ENCODE results near the gene SYNJ1. TPM values are rescaled to one million over a fixed set of nuclear protein-coding genes. Genes with fewer than 3 reads are reported as not detected.

Gene SYNJ1
- polyA plus RNA-seq, 3 donors, result 4.0 to 16.5 (median 8.1) TPM

- no peak overlapping the region for H3K4me3 Mint-ChIP-seq
- peaks cover 12% of the 10 kb centered on the region for H3K4me1 Mint-ChIP-seq
- no peak overlapping the region for H2AFZ ChIP-seq (ENCODE audit: insufficient read depth, low read depth, low read length, poor library complexity, severe bottlenecking)
- no peak overlapping the region for H3K27ac ChIP-seq (ENCODE audit: low read depth in 1 of 2, low read length in 2 of 2)
- H3K27ac Mint-ChIP-seq, result no peak overlapping the region
- no peak overlapping the region for H3K4me3 ChIP-seq (replicated peaks in 1 of 3; ENCODE audit: low read depth in 2 of 3, low read length in 3 of 3)
- H3K27me3 Mint-ChIP-seq (ENCODE audit: low read depth in 3 of 3), result no peaks in the 10 kb centered on the region
- intact Hi-C loops (cut with micrococcal nuclease), result no loop called here
- no peaks in the 10 kb centered on the region for H3K27me3 ChIP-seq (ENCODE audit: control insufficient read depth in 2 of 2, insufficient read depth in 2 of 2, low read length in 2 of 2)
- TF ChIP-seq CTCF (IDR thresholded peaks at IDR 0.05), result no peak
- no peaks in the 10 kb centered on the region for H3K9me3 ChIP-seq (replicated peaks in 1 of 2; ENCODE audit: control insufficient read depth in 1 of 2, insufficient read depth in 1 of 2, low read length in 2 of 2)
- no peak overlapping the region for H3K9ac ChIP-seq (ENCODE audit: insufficient read depth, low read length, poor library complexity, severe bottlenecking)
- H3K4me2 ChIP-seq (replicated peaks; ENCODE audit: extremely low read depth, low read length, poor library complexity, severe bottlenecking), result no peak overlapping the region
- H3K36me3 Mint-ChIP-seq, result peaks cover 25 to 29% of the 10 kb centered on the region in 2 donors
- H3K36me3 ChIP-seq (replicated peaks in 1 of 2; ENCODE audit: control insufficient read depth in 1 of 2, insufficient read depth in 2 of 2, low read length in 2 of 2), result peaks cover 3 to 39% of the 10 kb centered on the region in 2 donors
- 100% methylated on average over 3 of the region's 4 CpGs for WGBS (ENCODE audit: insufficient coverage)
- H3K9me3 Mint-ChIP-seq, result peaks cover 0 to 2% (median 0%) of the 10 kb centered on the region in 7 donors
- peaks cover 0 to 4% of the 10 kb centered on the region in 2 donors for H3K4me1 ChIP-seq (ENCODE audit: control insufficient read depth in 1 of 2, insufficient read depth in 2 of 2, low read length in 2 of 2)
- DNase-seq, result no peak
- H3K79me2 ChIP-seq (ENCODE audit: insufficient read depth, low read length), result peaks cover 61% of the 10 kb centered on the region
- H4K20me1 ChIP-seq (ENCODE audit: insufficient read depth, low read length), result peaks cover 76% of the 10 kb centered on the region
Measured at GRCh38 chr21:32705901-32706300, 21.9 kb downstream of the SYNJ1 start.

DNA sequence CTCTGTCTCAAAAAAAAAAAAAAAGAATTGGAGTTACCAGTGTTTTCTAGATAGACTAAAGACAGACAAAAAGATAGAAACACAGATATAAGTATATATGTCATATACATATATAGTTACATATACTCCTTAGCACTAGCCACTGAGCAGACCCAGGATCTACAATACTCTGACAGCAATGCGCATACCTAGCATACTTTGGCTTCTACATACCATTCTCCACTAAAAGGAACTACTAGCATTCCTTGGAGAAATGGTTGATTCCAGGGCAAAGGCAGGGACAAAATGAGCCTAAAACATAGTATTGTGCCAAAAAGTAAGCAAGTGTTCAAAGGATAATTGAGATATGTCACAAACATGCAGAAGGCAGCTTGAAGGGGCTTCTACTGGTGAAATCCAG, 22.7 kb downstream of the SYNJ1 start:
- H3K79me2 ChIP-seq (ENCODE audit: insufficient read depth, low read length), result peaks cover 61% of the 10 kb centered on the region
- Mint-ChIP-seq H3K4me1 (peaks cover 12% of the 10 kb centered on the region), H3K4me3 (no peak overlapping the region), H3K36me3 (peaks cover 25 to 32% of the 10 kb centered on the region in 2 donors), H3K27ac (no peak overlapping the region), H3K27me3 (ENCODE audit: low read depth in 3 of 3) (no peaks in the 10 kb centered on the region), H3K9me3 (peaks cover 0 to 2% (median 0%) of the 10 kb centered on the region in 7 donors)
- H3K9ac ChIP-seq (ENCODE audit: insufficient read depth, low read length, poor library complexity, severe bottlenecking), result no peak overlapping the region
- no peaks in the 10 kb centered on the region for H3K9me3 ChIP-seq (replicated peaks in 1 of 2; ENCODE audit: control insufficient read depth in 1 of 2, insufficient read depth in 1 of 2, low read length in 2 of 2)
- H4K20me1 ChIP-seq (ENCODE audit: insufficient read depth, low read length), result peaks cover 71% of the 10 kb centered on the region
- H3K36me3 ChIP-seq (replicated peaks in 1 of 2; ENCODE audit: control insufficient read depth in 1 of 2, insufficient read depth in 2 of 2, low read length in 2 of 2), result peaks cover 7 to 47% of the 10 kb centered on the region in 2 donors
- H3K4me3 ChIP-seq (replicated peaks in 1 of 3; ENCODE audit: low read depth in 2 of 3, low read length in 3 of 3), result no peak overlapping the region
- H3K4me1 ChIP-seq (ENCODE audit: control insufficient read depth in 1 of 2, insufficient read depth in 2 of 2, low read length in 2 of 2), result peaks cover 0 to 4% of the 10 kb centered on the region in 2 donors
- DNase-seq, result no peak
- no CpG with 5 or more reads among the region's 1 CpG for WGBS (ENCODE audit: insufficient coverage)
- no peak for TF ChIP-seq CTCF (IDR thresholded peaks at IDR 0.05)
- no peaks in the 10 kb centered on the region for H3K27me3 ChIP-seq (ENCODE audit: control insufficient read depth in 2 of 2, insufficient read depth in 2 of 2, low read length in 2 of 2)
- H3K27ac ChIP-seq (ENCODE audit: low read depth in 1 of 2, low read length in 2 of 2), result no peak overlapping the region
- intact Hi-C loops (cut with micrococcal nuclease), result no loop called here
- no peak overlapping the region for H3K4me2 ChIP-seq (replicated peaks; ENCODE audit: extremely low read depth, low read length, poor library complexity, severe bottlenecking)
- no peak overlapping the region for H2AFZ ChIP-seq (ENCODE audit: insufficient read depth, low read depth, low read length, poor library complexity, severe bottlenecking)
